ENCODE measurements around the gene TREML1.

The TREML1 gene

GRCh38 chr6:41160933-41161332 is 6.8 kb upstream of the TREML1 start:
- TF ChIP-seq, protein P1, sequence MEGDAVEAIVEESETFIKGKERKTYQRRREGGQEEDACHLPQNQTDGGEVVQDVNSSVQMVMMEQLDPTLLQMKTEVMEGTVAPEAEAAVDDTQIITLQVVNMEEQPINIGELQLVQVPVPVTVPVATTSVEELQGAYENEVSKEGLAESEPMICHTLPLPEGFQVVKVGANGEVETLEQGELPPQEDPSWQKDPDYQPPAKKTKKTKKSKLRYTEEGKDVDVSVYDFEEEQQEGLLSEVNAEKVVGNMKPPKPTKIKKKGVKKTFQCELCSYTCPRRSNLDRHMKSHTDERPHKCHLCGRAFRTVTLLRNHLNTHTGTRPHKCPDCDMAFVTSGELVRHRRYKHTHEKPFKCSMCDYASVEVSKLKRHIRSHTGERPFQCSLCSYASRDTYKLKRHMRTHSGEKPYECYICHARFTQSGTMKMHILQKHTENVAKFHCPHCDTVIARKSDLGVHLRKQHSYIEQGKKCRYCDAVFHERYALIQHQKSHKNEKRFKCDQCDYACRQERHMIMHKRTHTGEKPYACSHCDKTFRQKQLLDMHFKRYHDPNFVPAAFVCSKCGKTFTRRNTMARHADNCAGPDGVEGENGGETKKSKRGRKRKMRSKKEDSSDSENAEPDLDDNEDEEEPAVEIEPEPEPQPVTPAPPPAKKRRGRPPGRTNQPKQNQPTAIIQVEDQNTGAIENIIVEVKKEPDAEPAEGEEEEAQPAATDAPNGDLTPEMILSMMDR (IDR thresholded peaks at IDR 0.05; ENCODE audit: low read depth, low read length), result no peak
- H3K4me3 ChIP-seq (ENCODE audit: low read depth, low read length), result no peak overlapping the region

- no peak overlapping the region for H3K4me3 ChIP-seq (ENCODE audit: low read depth, low read length)
- TF ChIP-seq, protein P1 (IDR thresholded peaks at IDR 0.05; ENCODE audit: low read depth, low read length), result no peak
These were observed 5.4 kb upstream of the TREML1 start for GRCh38 chr6:41159415-41160082.

DNA sequence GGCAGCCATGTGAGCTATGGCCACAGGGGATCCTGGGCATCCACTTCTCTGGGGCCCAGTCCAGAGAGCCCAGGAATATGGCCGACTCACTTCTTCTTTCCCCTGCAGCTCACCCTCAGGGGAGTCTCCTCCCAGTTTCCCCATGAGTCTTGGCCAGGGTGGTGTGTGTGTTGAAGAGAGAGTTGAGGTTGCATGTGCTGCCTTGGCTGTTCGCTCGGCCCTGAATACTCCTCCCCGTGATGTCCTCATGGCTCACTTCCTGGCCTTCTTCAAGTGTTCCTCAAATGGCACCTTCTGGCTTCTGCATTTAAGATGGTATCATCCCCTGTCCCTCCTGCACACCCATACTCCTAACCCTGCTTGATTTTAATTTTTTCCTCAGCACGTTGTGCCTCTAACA is 3.2 kb upstream of the TREML1 start:
- TF ChIP-seq, protein P1 (IDR thresholded peaks at IDR 0.05; ENCODE audit: low read depth, low read length), result no peak

GRCh38 chr6:41156771-41157170 is 2.6 kb upstream of the TREML1 start:
- TF ChIP-seq, protein P1 (IDR thresholded peaks at IDR 0.05; ENCODE audit: low read depth, low read length), result no peak
- no peak overlapping the region for H3K4me3 ChIP-seq (ENCODE audit: low read depth, low read length)

More for the DNA sequence above, 3.2 kb upstream of the TREML1 start:
- no peak overlapping the region for H3K4me3 ChIP-seq (ENCODE audit: low read depth, low read length)

DNA sequence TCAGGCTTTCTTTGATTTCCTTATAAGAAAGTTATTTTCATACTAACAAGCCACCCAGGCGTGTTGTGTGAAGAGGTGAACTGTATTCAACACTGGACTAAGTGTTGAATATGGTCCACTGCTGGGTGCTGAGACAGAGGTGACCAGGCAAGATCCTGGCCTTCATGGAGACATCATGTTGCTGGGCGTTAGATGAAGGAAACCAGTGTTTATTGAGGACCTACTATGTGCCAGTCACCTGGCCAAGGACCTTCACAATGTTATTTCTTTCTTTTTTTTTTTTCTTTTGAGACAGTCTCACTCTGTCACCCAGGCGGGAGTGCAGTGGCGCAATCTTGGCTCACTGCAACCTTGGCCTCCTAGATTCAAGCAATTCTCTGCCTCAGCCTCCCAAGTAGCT is 1.9 kb upstream of the TREML1 start:
- TF ChIP-seq, protein P1 (IDR thresholded peaks at IDR 0.05; ENCODE audit: low read depth, low read length), result no peak
- H3K4me3 ChIP-seq (ENCODE audit: low read depth, low read length), result no peak overlapping the region

DNA sequence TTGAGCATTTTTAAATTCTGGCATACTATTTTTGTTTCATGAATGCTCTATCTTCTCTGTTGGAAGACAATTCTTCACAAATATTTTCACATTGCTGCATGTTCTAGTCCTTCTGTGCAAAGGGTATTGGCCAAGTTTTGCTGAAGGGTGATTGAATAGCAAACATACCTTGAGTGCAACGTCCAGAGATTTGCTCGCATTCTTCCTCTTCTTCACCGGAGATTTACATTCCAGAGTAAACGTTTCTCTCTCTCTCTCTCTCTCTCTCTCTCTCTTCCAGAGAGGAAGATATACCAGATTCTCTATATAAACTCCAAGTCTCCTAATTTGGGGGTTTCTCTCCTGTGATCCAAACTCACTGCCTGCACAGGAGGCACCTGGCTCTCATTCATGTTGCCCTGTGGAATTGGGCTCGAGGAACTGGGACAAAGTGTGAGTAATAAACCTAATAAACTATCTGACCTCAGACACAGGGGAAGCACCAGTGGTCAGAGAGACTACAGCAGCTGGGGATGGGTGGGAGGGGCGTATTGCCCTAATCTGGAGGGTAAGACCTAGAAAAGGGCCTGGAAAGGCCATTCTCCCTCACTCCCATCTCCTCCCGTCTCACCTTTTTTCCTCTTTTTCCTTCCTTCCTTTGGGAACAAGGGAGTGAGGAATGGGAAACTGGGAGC is 1.1 kb upstream of the TREML1 start:
- TF ChIP-seq, protein P1 (IDR thresholded peaks at IDR 0.05; ENCODE audit: low read depth, low read length), result no peak

DNA sequence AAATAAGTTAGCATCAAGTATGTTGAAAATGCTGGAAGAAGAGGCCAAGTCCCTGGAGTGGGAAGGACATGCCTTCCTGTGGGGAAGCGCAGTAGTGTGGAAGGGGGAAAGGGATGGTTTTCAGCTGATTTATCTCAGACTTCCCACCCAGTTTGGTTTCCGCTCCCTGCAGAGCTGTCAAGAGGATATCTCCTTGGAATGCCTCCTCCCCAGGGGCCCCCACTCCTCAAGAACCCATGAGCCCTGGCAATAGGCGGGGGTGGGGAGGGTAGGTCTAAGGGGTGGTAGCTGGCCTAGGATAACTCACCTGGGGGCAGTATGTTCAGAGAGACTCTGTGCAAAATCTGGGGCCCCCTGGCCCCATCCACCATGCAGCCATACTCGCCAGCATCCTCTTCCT is 696 bp downstream of the TREML1 start:
- TF ChIP-seq, protein P1 (IDR thresholded peaks at IDR 0.05; ENCODE audit: low read depth, low read length), result no peak
- no peak overlapping the region for H3K4me3 ChIP-seq (ENCODE audit: low read depth, low read length)

More for the DNA sequence above, 1.1 kb upstream of the TREML1 start:
- no peak overlapping the region for H3K4me3 ChIP-seq (ENCODE audit: low read depth, low read length)
